Thyroid gland (tissue), 4 donors: ENCODE results near the gene DLG2. TPM values are rescaled to one million over a fixed set of nuclear protein-coding genes. Genes with fewer than 3 reads are reported as not detected.

Experiments
- DNase-seq, 2 donors: peaks; one replicate each; pipeline ENCODE4 v3.0.0-alpha.2; 2019
- H3K27ac ChIP-seq, 3 donors: fragments of 200-600 bp; sonication (generic); 1 replicate in 2 of 3; 2 replicates in 1 of 3; pipeline ENCODE4 v1.5.1; 2016 to 2019; ENCODE audit warnings: mild to moderate bottlenecking in 1 of 3, moderate library complexity in 1 of 3
- H3K27me3 ChIP-seq: fragments of 200-600 bp; sonication (generic); one replicate; pipeline ENCODE4 v1.5.1; 2019
- H3K36me3 ChIP-seq, 2 donors: fragments of 200-600 bp; sonication (generic); one replicate each; pipeline ENCODE4 v1.5.1; 2016 to 2019
- H3K4me1 ChIP-seq, 2 donors: fragments of 200-600 bp; sonication (generic); one replicate each; pipeline ENCODE4 v1.5.1; 2017 to 2019
- H3K4me3 ChIP-seq, 3 donors: fragments of 200-600 bp; sonication (generic); replicated peaks in 1 of 3; 1 replicate in 2 of 3; 2 replicates in 1 of 3; pipeline ENCODE4 v1.5.1; 2016; ENCODE audit warnings: mild to moderate bottlenecking in 1 of 3
- H3K9me3 ChIP-seq: fragments of 200-600 bp; sonication (generic); one replicate; pipeline ENCODE4 v1.5.1; 2017
- POLR2A ChIP-seq, 2 donors: fragments of 450-650 bp; IDR thresholded peaks; one replicate each; pipeline ENCODE4 v1.6.1; 2017; ENCODE audit warnings: antibody characterized with exemption in 2 of 2, mild to moderate bottlenecking in 2 of 2, moderate library complexity in 1 of 2
- whole genome bisulfite sequencing, 2 donors: methylation state at CpG; one replicate each; pipeline ENCODE4 v1.1.5; 2017; 5-methylcytosine and 5-hydroxymethylcytosine counted together
- intact Hi-C: fragments of 100-400 bp; cut with DNase I; formaldehyde crosslinking; loops from one replicate; pipeline ENCODE4 v1.15.1; 2023
- total RNA-seq, 4 donors: library from RNA; depleted of rRNA; stranded (reverse); fragments of >200 nt; gene quantifications; one replicate each; pipeline ENCODE4 v1.2.3, GENCODE V29; 2016
- TF ChIP-seq, protein P1 (sequence below), 6 experiments: fragments of 200-600 bp in 3 of 6; fragments of 450-650 bp in 3 of 6; sonication (generic) in 3 of 6; IDR thresholded peaks; one replicate each; pipeline ENCODE4 v1.5.1; 2016 to 2019; ENCODE audit warnings: antibody characterized with exemption in 6 of 6, mild to moderate bottlenecking in 2 of 6, inconsistent platforms in 1 of 6, moderate library complexity in 1 of 6

The DLG2 gene
- total RNA-seq, 4 donors from 2014 or later: 29.4 to 79.4 (median 42.4) TPM

DNA sequence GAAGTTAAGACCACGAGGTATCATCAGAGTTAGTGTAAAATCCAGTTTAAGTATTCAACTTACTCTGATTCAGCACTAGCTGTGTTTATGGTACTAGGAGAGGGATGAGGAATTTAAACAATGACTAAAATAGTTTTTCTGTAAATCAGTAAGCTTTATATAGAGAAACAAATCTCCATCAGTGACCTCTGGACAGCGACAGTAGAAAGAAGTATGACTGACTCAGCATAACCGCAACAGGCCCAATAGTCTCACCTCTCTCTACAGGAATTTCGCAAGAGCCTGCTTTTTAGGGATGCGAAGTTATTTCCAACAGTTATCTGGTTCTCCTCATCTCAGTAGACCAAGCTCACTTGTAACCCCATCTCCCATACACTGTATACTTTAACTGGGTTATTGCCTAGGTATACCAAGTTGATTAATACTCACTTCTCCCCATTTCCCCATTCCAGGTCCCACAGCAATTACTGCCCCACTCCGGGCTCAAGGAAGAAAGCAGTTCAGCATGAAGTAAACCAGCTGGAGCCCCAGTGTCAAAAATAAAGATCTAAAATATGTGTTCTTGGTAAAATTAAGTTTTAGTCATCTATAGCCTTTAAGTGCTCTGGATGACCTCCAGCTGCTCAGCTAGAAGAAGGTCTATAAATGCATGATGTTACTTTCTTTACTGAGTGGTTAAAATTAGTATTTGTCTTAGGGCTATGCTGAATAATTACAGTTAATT, 1570.3 kb downstream of the DLG2 start:
- H3K4me1 ChIP-seq: no peaks in the 10 kb centered on the region
- no peak for TF ChIP-seq POLR2A (IDR thresholded peaks at IDR 0.05)
- TF ChIP-seq, protein P1, sequence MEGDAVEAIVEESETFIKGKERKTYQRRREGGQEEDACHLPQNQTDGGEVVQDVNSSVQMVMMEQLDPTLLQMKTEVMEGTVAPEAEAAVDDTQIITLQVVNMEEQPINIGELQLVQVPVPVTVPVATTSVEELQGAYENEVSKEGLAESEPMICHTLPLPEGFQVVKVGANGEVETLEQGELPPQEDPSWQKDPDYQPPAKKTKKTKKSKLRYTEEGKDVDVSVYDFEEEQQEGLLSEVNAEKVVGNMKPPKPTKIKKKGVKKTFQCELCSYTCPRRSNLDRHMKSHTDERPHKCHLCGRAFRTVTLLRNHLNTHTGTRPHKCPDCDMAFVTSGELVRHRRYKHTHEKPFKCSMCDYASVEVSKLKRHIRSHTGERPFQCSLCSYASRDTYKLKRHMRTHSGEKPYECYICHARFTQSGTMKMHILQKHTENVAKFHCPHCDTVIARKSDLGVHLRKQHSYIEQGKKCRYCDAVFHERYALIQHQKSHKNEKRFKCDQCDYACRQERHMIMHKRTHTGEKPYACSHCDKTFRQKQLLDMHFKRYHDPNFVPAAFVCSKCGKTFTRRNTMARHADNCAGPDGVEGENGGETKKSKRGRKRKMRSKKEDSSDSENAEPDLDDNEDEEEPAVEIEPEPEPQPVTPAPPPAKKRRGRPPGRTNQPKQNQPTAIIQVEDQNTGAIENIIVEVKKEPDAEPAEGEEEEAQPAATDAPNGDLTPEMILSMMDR (IDR thresholded peaks at IDR 0.05): no peak
- no peaks in the 10 kb centered on the region for H3K36me3 ChIP-seq
- no peaks in the 10 kb centered on the region for H3K27me3 ChIP-seq
- H3K27ac ChIP-seq: no peak overlapping the region
- 85 to 88% methylated on average over 6 of the region's 6 CpGs for WGBS, 2 donors
- no peak for DNase-seq
- intact Hi-C loops: no loop called here
- H3K4me3 ChIP-seq: no peak overlapping the region
- H3K9me3 ChIP-seq: no peaks in the 10 kb centered on the region

GRCh38 chr11:84045146-84045545, 1582.0 kb downstream of the DLG2 start:
- TF ChIP-seq POLR2A (IDR thresholded peaks at IDR 0.05): no peak
- TF ChIP-seq, protein P1 (IDR thresholded peaks at IDR 0.05): no peak
- Histone ChIP-seq H3K27me3 (no peaks in the 10 kb centered on the region), H3K27ac (no peak overlapping the region), H3K36me3 (no peaks in the 10 kb centered on the region), H3K9me3 (no peaks in the 10 kb centered on the region), H3K4me3 (no peak overlapping the region), H3K4me1 (no peaks in the 10 kb centered on the region)
- no peak for DNase-seq
- intact Hi-C loops: no loop called here

DNA sequence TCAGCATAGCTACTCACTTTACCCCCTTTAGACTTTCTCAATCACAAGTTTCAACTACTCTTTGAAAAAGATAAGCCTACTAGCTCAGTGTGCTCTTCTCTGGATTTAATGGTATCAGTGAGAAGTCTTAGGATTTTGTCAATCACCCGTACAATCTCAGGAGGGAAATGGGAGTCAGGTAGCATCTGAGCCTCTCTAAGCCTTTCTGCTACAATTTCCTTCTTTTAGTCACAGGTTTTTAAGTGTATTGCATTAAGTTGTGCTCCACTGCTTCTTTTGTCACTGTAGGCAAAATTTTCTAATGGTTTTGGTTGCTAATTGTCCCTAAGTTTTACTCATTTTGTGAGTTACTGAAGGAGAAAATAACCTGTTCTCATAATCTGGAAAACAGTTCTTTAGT, 1582.4 kb downstream of the DLG2 start:
- Histone ChIP-seq H3K36me3 (no peaks in the 10 kb centered on the region), H3K27me3 (no peaks in the 10 kb centered on the region), H3K9me3 (no peaks in the 10 kb centered on the region), H3K4me1 (no peaks in the 10 kb centered on the region), H3K4me3 (no peak overlapping the region), H3K27ac (no peak overlapping the region)
- DNase-seq: no peak
- TF ChIP-seq, protein P1 (IDR thresholded peaks at IDR 0.05): no peak
- TF ChIP-seq POLR2A (IDR thresholded peaks at IDR 0.05): no peak
- WGBS, 2 donors: 65 to 80% methylated on average over 1 of the region's 1 CpG
- intact Hi-C loops: no loop called here

DNA sequence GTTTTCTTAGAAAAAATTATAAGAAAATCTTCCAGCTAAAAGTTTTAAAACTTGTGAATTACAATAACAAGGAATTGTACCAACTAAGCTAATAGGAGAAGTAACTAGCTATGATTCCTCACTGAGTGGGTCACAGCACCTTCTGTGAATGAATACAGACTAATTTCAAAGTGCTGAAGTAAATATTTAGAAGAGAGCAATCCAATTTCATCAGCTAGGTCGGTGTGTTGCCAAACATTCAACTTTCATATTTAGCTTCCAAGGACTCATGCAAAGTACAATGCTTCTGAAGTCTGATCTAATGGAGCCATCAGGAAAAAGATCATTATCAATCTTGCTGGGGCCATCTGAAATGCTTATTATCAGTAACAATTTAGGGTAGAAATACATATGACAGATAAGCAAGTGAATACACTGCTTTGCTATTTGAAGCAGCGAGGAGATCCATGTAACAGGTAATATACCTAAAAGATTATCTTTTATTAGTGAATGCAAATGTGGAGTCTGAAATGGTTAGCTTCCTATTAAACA, 1590.4 kb downstream of the DLG2 start:
- Histone ChIP-seq H3K27ac (no peak overlapping the region), H3K36me3 (no peaks in the 10 kb centered on the region), H3K4me3 (no peak overlapping the region), H3K4me1 (no peaks in the 10 kb centered on the region), H3K27me3 (no peaks in the 10 kb centered on the region), H3K9me3 (no peaks in the 10 kb centered on the region)
- 72 to 81% methylated on average over 2 of the region's 2 CpGs for WGBS, 2 donors
- no peak for DNase-seq
- intact Hi-C loops: no loop called here
- TF ChIP-seq POLR2A (IDR thresholded peaks at IDR 0.05): no peak
- TF ChIP-seq, protein P1 (IDR thresholded peaks at IDR 0.05): no peak

DNA sequence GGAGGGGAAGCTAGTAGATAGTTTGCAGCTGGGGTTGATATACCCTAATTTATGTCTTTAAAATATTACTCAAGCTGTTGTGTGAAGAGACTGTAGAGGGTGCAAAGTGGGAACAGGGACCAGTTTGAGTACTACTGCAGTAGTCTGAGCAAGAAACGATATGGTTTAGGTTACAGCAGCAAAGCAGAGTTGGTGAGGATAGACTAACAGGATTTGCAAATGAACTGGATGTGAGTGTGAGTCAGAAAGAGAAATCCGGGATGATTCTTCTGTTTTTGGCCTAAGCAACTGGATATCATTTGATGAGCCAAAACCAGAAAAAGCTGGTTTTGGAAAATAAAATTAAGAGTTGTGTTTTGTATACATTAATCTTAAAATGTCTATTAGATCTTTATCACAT, 1591.5 kb downstream of the DLG2 start:
- WGBS, 2 donors: 60 to 71% methylated on average over 2 of the region's 2 CpGs
- Histone ChIP-seq H3K9me3 (no peaks in the 10 kb centered on the region), H3K4me1 (no peaks in the 10 kb centered on the region), H3K27ac (no peak overlapping the region), H3K4me3 (no peak overlapping the region), H3K36me3 (no peaks in the 10 kb centered on the region), H3K27me3 (no peaks in the 10 kb centered on the region)
- DNase-seq: no peak
- TF ChIP-seq, protein P1 (IDR thresholded peaks at IDR 0.05): no peak
- intact Hi-C loops: no loop called here
